GM23338 (cell line): Measurements from ENCODE around the gene STX10. TPM values are rescaled to one million over a fixed set of nuclear protein-coding genes. Genes with fewer than 3 reads are reported as not detected.

ENCODE experiments used
- ATAC-seq: fragments of 200-7000 bp; cut with Tn5 transposase; 3 replicates; pipeline ENCODE4 v1.9.1; 2020
- DNase-seq: peaks from one replicate; pipeline ENCODE4 v3.0.0-alpha.2; 2015; ENCODE audit warnings: low spot score
- H2AFZ ChIP-seq: fragments of 200-600 bp; sonication (generic); 2 replicates; pipeline ENCODE4 v1.8.0; 2016; ENCODE audit warnings: antibody characterized with exemption, mild to moderate bottlenecking, moderate library complexity
- H3F3A ChIP-seq: fragments of 200-600 bp; sonication (generic); replicated peaks from 2 replicates; pipeline ENCODE4 v1.8.0; 2017; ENCODE audit warnings: antibody characterized with exemption, mixed run types, low read depth
- H3K27ac ChIP-seq: fragments of 200-600 bp; sonication (generic); 2 replicates; pipeline ENCODE4 v1.6.1; 2016; ENCODE audit warnings: low read depth
- H3K27me3 ChIP-seq: fragments of 200-600 bp; sonication (generic); 2 replicates; pipeline ENCODE4 v1.8.0; 2016; ENCODE audit warnings: mild to moderate bottlenecking, mixed run types, moderate library complexity; ENCODE audit not compliant: insufficient read depth
- H3K36me3 ChIP-seq: fragments of 200-600 bp; sonication (generic); 2 replicates; pipeline ENCODE4 v1.8.0; 2016; ENCODE audit warnings: mild to moderate bottlenecking; ENCODE audit not compliant: insufficient read depth
- H3K4me1 ChIP-seq: fragments of 200-600 bp; sonication (generic); 2 replicates; pipeline ENCODE4 v1.8.0; 2016; ENCODE audit warnings: mild to moderate bottlenecking, moderate library complexity; ENCODE audit not compliant: insufficient read depth
- H3K4me2 ChIP-seq: fragments of 200-600 bp; sonication (generic); 2 replicates; pipeline ENCODE4 v1.7.1; 2017; ENCODE audit warnings: mixed run types
- H3K4me3 ChIP-seq: fragments of 200-600 bp; sonication (generic); 2 replicates; pipeline ENCODE4 v1.6.1; 2016; ENCODE audit warnings: mixed run types
- H3K79me2 ChIP-seq: fragments of 200-600 bp; sonication (generic); replicated peaks from 2 replicates; pipeline ENCODE4 v1.8.0; 2017; ENCODE audit warnings: mild to moderate bottlenecking; ENCODE audit not compliant: insufficient read depth
- H3K9me2 ChIP-seq: fragments of 200-600 bp; sonication (generic); 2 replicates; pipeline ENCODE4 v1.8.0; 2017; ENCODE audit not compliant: insufficient read depth
- H4K20me1 ChIP-seq: fragments of 200-600 bp; sonication (generic); replicated peaks from 2 replicates; pipeline ENCODE4 v1.8.0; 2017; ENCODE audit warnings: mild to moderate bottlenecking; ENCODE audit not compliant: insufficient read depth
- H3K27ac Mint-ChIP-seq: 2 replicates; pipeline ENCODE4 v1.8.0; 2020; ENCODE audit warnings: inconsistent platforms, mild to moderate bottlenecking, moderate library complexity, mixed read lengths
- H3K27me3 Mint-ChIP-seq: 3 replicates; pipeline ENCODE4 v1.8.0; 2022; ENCODE audit warnings: low read depth, mild to moderate bottlenecking, moderate library complexity, mixed read lengths, inconsistent platforms; ENCODE audit not compliant: insufficient read depth, poor library complexity
- H3K36me3 Mint-ChIP-seq: 3 replicates; pipeline ENCODE4 v1.8.0; 2021; ENCODE audit warnings: low read depth, mild to moderate bottlenecking, inconsistent platforms, moderate library complexity, mixed read lengths
- H3K4me1 Mint-ChIP-seq: 3 replicates; pipeline ENCODE4 v1.8.0; 2020; ENCODE audit warnings: mild to moderate bottlenecking, inconsistent platforms, mixed read lengths
- H3K4me3 Mint-ChIP-seq: 3 replicates; pipeline ENCODE4 v1.8.0; 2021; ENCODE audit warnings: moderate library complexity, mild to moderate bottlenecking, inconsistent platforms, mixed read lengths
- H3K9me3 Mint-ChIP-seq: 3 replicates; pipeline ENCODE4 v1.8.0; 2020; ENCODE audit warnings: moderate library complexity, mild to moderate bottlenecking, inconsistent platforms, mixed read lengths
- CREB1 ChIP-seq: fragments of 250-450 bp; sonication (Bioruptor Pico); IDR thresholded peaks from 2 replicates; pipeline ENCODE4 v1.5.0; 2020; ENCODE audit warnings: low read depth, mild to moderate bottlenecking, moderate library complexity
- CTCF ChIP-seq, 2 experiments: fragments of 200-600 bp in 1 of 2; sonication (generic) in 1 of 2; conservative IDR thresholded peaks; 2 replicates each; pipeline versions ENCODE4 v1.5.1 to v1.6.1; 2016 to 2017; ENCODE audit warnings: antibody characterized with exemption in 2 of 2, low read depth in 2 of 2, mild to moderate bottlenecking in 2 of 2, moderate library complexity in 1 of 2
- ETS1 ChIP-seq: IDR thresholded peaks from 2 replicates; pipeline ENCODE4 v1.6.1; 2016; ENCODE audit warnings: antibody characterized with exemption
- EZH2 ChIP-seq: fragments of 200-600 bp; sonication (generic); IDR thresholded peaks from one replicate; pipeline ENCODE4 v1.8.0; 2017; ENCODE audit warnings: antibody characterized with exemption, mild to moderate bottlenecking, low read depth; ENCODE audit not compliant: unreplicated experiment
- EZH2phosphoT487 ChIP-seq: fragments of 200-600 bp; sonication (generic); IDR thresholded peaks from one replicate; pipeline ENCODE4 v1.8.1; 2018; ENCODE audit warnings: antibody characterized with exemption; ENCODE audit not compliant: unreplicated experiment
- JUNB ChIP-seq: IDR thresholded peaks from one replicate; pipeline ENCODE4 v1.6.1; 2016; ENCODE audit warnings: antibody characterized with exemption; ENCODE audit not compliant: unreplicated experiment
- NANOG ChIP-seq: IDR thresholded peaks from 2 replicates; pipeline ENCODE4 v1.6.1; 2016; ENCODE audit warnings: antibody characterized with exemption, borderline replicate concordance
- POLR2AphosphoS5 ChIP-seq: IDR thresholded peaks from 2 replicates; pipeline ENCODE4 v1.6.1; 2016; ENCODE audit warnings: antibody characterized with exemption, low read depth
- REST ChIP-seq: IDR thresholded peaks from one replicate; pipeline ENCODE4 v1.6.1; 2018; ENCODE audit warnings: antibody characterized with exemption; ENCODE audit not compliant: unreplicated experiment
- STAT1 ChIP-seq: IDR thresholded peaks from one replicate; pipeline ENCODE4 v1.6.1; 2016; ENCODE audit warnings: antibody characterized with exemption; ENCODE audit not compliant: unreplicated experiment
- ZNF114 ChIP-seq: fragments of 250-450 bp; sonication (Bioruptor Pico); IDR thresholded peaks from 2 replicates; pipeline ENCODE4 v1.5.0; 2020; ENCODE audit warnings: mild to moderate bottlenecking, moderate library complexity
- ZNF331 ChIP-seq: fragments of 250-450 bp; sonication (Bioruptor Pico); IDR thresholded peaks from 2 replicates; pipeline ENCODE4 v1.5.0; 2020; ENCODE audit warnings: low read depth, mild to moderate bottlenecking, moderate library complexity
- ZNF462 ChIP-seq: fragments of 250-450 bp; sonication (Bioruptor Pico); IDR thresholded peaks from 2 replicates; pipeline ENCODE4 v1.5.0; 2020; ENCODE audit warnings: mild to moderate bottlenecking, moderate library complexity
- polyA plus RNA-seq: library from polyadenylated mRNA; unstranded; fragments of >200 nt; fragmentation: Nextera tagmentation; extraction: Ambion mirVana; gene quantifications from 2 replicates; pipeline ENCODE4 v1.2.1, GENCODE V29; 2016
- total RNA-seq: library from RNA; depleted of rRNA; stranded (reverse); fragments of >200 nt; shearing (Covaris generic); gene quantifications from 2 replicates; pipeline ENCODE4 v1.2.3, GENCODE V29; 2014

The STX10 gene
- total and polyA plus RNA-seq, 2 experiments from 2014 or later: 42.8 to 55.9 TPM

GRCh38 chr19:13102416-13102665, 47.8 kb downstream of the STX10 start:
- TF ChIP-seq ZNF114 (CRISPR knock-in tag) (no peak), CTCF (conservative IDR thresholded peaks at IDR 0.05; ENCODE audit: low read depth in 2 of 2) (no peak), EZH2 (no peak), CREB1 (CRISPR knock-in tag) (no peak), ETS1 (no peak), EZH2phosphoT487 (no peak), POLR2AphosphoS5 (no peak; the same call in 1 of the 2 replicates), REST (no peak), ZNF331 (CRISPR knock-in tag) (no peak), NANOG (no peak), JUNB (no peak), ZNF462 (CRISPR knock-in tag) (no peak), STAT1 (no peak)
- Histone ChIP-seq H3K36me3 (no peaks in the 10 kb centered on the region), H3F3A (peaks cover 21% of the 10 kb centered on the region), H3K27ac (no peak overlapping the region), H3K27me3 (peaks cover 54% of the 10 kb centered on the region), H3K4me1 (peaks cover 25% of the 10 kb centered on the region), H2AFZ (peak overlapping the region; percentile 69), H3K79me2 (no peaks in the 10 kb centered on the region), H3K9me2 (no peaks in the 10 kb centered on the region), H4K20me1 (peaks cover 5% of the 10 kb centered on the region; the same call in 1 of the 2 replicates), H3K4me3 (peak overlapping the region; percentile 56), H3K4me2 (peak overlapping the region; percentile 83)
- H3K27ac Mint-ChIP-seq: no peak overlapping the region
- peaks cover 9% of the 10 kb centered on the region; the same call in 2 of the 3 replicates for H3K4me1 Mint-ChIP-seq
- DNase-seq: no peak
- peak overlapping the region; percentile 23; the same call in 1 of the 3 replicates for H3K4me3 Mint-ChIP-seq
- peaks cover 47% of the 10 kb centered on the region for H3K27me3 Mint-ChIP-seq
- peaks cover 3% of the 10 kb centered on the region for H3K36me3 Mint-ChIP-seq
- peak; percentile 10 for ATAC-seq
- no peaks in the 10 kb centered on the region for H3K9me3 Mint-ChIP-seq
